SIG-M5 (cell line): ENCODE results near the gene NHS.
"Not testable (repeated sequence)": the region's sequence is repeated elsewhere in the genome, so short reads cannot be mapped to it uniquely, and the experiment has no call there.

ENCODE experiments used
- DNase-seq: peaks from one replicate; lab custom pipeline; 2025; lab: John Stamatoyannopoulos, UW

NHS gene

GRCh38 chrX:17405225-17405969 is 30.4 kb downstream of the NHS start:
- no peak for DNase-seq

- no peak for DNase-seq
Measured at GRCh38 chrX:17409566-17410290, 34.7 kb downstream of the NHS start.

- DNase-seq, result no peak
Measured at GRCh38 chrX:17410651-17411050, 35.7 kb downstream of the NHS start.

GRCh38 chrX:17411205-17411604 is 36.2 kb downstream of the NHS start:
- DNase-seq, result no peak

GRCh38 chrX:17412692-17413091 is 37.7 kb downstream of the NHS start:
- DNase-seq, result no peak

GRCh38 chrX:17413228-17413627 is 38.2 kb downstream of the NHS start:
- DNase-seq, result no peak

- DNase-seq, result no peak
Measured at GRCh38 chrX:17414027-17414658, 39.1 kb downstream of the NHS start.

- DNase-seq, result no peak
Measured at GRCh38 chrX:17414839-17415238, 39.8 kb downstream of the NHS start.

GRCh38 chrX:17415242-17415810 is 40.3 kb downstream of the NHS start:
- DNase-seq, result no peak

- DNase-seq, result no peak
Measured at GRCh38 chrX:17417372-17417771, 42.4 kb downstream of the NHS start.

- no peak for DNase-seq
Measured at GRCh38 chrX:17425136-17425535, 50.1 kb downstream of the NHS start.

GRCh38 chrX:17425551-17425950 is 50.6 kb downstream of the NHS start:
- DNase-seq, result no peak

GRCh38 chrX:17431171-17431570 is 56.2 kb downstream of the NHS start:
- no peak for DNase-seq

GRCh38 chrX:17432158-17432557 is 57.2 kb downstream of the NHS start:
- no peak for DNase-seq

- no peak for DNase-seq
Measured at GRCh38 chrX:17433965-17434364, 59.0 kb downstream of the NHS start.

GRCh38 chrX:17435476-17435875 is 60.5 kb downstream of the NHS start:
- DNase-seq, result no peak

- DNase-seq, result no peak
Measured at GRCh38 chrX:17438221-17438620, 63.2 kb downstream of the NHS start.

- DNase-seq, result no peak
Measured at GRCh38 chrX:17440258-17440657, 65.3 kb downstream of the NHS start.

- no peak for DNase-seq
Measured at GRCh38 chrX:17440836-17441235, 65.8 kb downstream of the NHS start.

- no peak for DNase-seq
Measured at GRCh38 chrX:17441965-17442364, 67.0 kb downstream of the NHS start.

GRCh38 chrX:17442898-17443297 is 67.9 kb downstream of the NHS start:
- no peak for DNase-seq

GRCh38 chrX:17443556-17443955 is 68.6 kb downstream of the NHS start:
- no peak for DNase-seq

- not testable (repeated sequence) for DNase-seq
Measured at GRCh38 chrX:17446269-17446668, 71.3 kb downstream of the NHS start.
